Stomach (tissue), 9 donors: ENCODE measurements around the gene C4B. TPM values are rescaled to one million over a fixed set of nuclear protein-coding genes. Genes with fewer than 3 reads are reported as not detected.

Source experiments
- DNase-seq, 2 donors: peaks; one replicate each; pipeline versions ENCODE4 v3.0.0 to v3.0.0-alpha.2; 2013 to 2019
- H3K27ac ChIP-seq, 5 donors: fragments of 200-600 bp in 4 of 5; sonication (generic) in 4 of 5; one replicate each; pipeline ENCODE4 v1.5.1; 2013 to 2019; ENCODE audit warnings: mild to moderate bottlenecking in 1 of 5, moderate library complexity in 1 of 5
- H3K27me3 ChIP-seq, 3 donors: fragments of 200-600 bp; sonication (generic); one replicate each; pipeline ENCODE4 v1.5.1; 2017 to 2019; ENCODE audit warnings: mixed run types in 1 of 3
- H3K36me3 ChIP-seq, 4 donors: fragments of 200-600 bp; sonication (generic); 1 replicate in 3 of 4; 2 replicates in 1 of 4; pipeline ENCODE4 v1.5.1; 2016 to 2019
- H3K4me1 ChIP-seq, 4 donors: fragments of 200-600 bp; sonication (generic); one replicate each; pipeline ENCODE4 v1.5.1; 2016 to 2019
- H3K4me3 ChIP-seq, 4 donors: fragments of 200-600 bp; sonication (generic) in 3 of 4; one replicate each; pipeline ENCODE4 v1.5.1; 2016 to 2019; ENCODE audit warnings: mild to moderate bottlenecking in 1 of 4
- H3K9me3 ChIP-seq, 4 donors: fragments of 200-600 bp; sonication (generic); one replicate each; pipeline ENCODE4 v1.5.1; 2016 to 2019
- CTCF ChIP-seq, 7 experiments: fragments of 450-650 bp in 4 of 7; fragments of 200-600 bp in 3 of 7; sonication (generic) in 3 of 7; IDR thresholded peaks; one replicate each; pipeline ENCODE4 v1.5.1; 2016 to 2019; ENCODE audit warnings: antibody characterized with exemption in 7 of 7, control low read depth in 2 of 7, mild to moderate bottlenecking in 1 of 7
- EP300 ChIP-seq: sonication (generic); formaldehyde crosslinking; IDR thresholded peaks from one replicate; pipeline ENCODE4 v1.6.1; 2017; ENCODE audit warnings: antibody characterized with exemption
- POLR2A ChIP-seq, 4 donors: fragments of 450-650 bp; IDR thresholded peaks; one replicate each; pipeline ENCODE4 v1.6.1; 2016; ENCODE audit warnings: antibody characterized with exemption in 4 of 4, control low read depth in 2 of 4, mild to moderate bottlenecking in 1 of 4, moderate library complexity in 1 of 4
- POLR2AphosphoS5 ChIP-seq, 3 donors: sonication (generic); formaldehyde crosslinking; IDR thresholded peaks; one replicate each; pipeline ENCODE4 v1.6.1; 2016; ENCODE audit warnings: antibody characterized with exemption in 3 of 3
- WGBS, 5 donors: extraction: QIAGEN DNeasy Blood & Tissue Kit in 3 of 5; methylation state at CpG; one replicate each; pipeline versions ENCODE4 v1.1.5 to v1.1.7; 2013 to 2018; 5-methylcytosine and 5-hydroxymethylcytosine counted together
- intact Hi-C: fragments of 100-400 bp; cut with DNase I; formaldehyde crosslinking; loops from one replicate; pipeline ENCODE4 v1.15.1; 2023; ENCODE audit warnings: low total_unique reads
- polyA plus RNA-seq, 3 donors: library from polyadenylated mRNA; stranded (reverse); fragments of 200-250 nt; gene quantifications; one replicate each; pipeline ENCODE4 v1.2.3, GENCODE V29; 2013
- total RNA-seq, 5 donors: library from RNA; depleted of rRNA; stranded (reverse); fragments of >200 nt; gene quantifications; one replicate each; pipeline versions ENCODE4 v1.1.0 to v1.2.3, GENCODE V29; 2014 to 2016
- donor health status: healthy with polysubstance abuse.
- donor health status: Bipolar disorder and iron deficiency.
- donor health status: healthy.

The C4B gene
- total and polyA plus RNA-seq, 8 donors = 14.9 to 108 (median 43.3) TPM

- Histone ChIP-seq H3K27me3 (no peaks in the 10 kb centered on the region), H3K4me1 (peaks cover 24 to 39% (median 30%) of the 10 kb centered on the region in 4 donors), H3K9me3 (no peaks in the 10 kb centered on the region), H3K36me3 (peaks cover 58 to 76% (median 73%) of the 10 kb centered on the region in 4 donors), H3K27ac (peak overlapping the region in 1 of 5 donors; percentile 8), H3K4me3 (no peak overlapping the region)
- intact Hi-C loops = no loop called here
- no peak for TF ChIP-seq CTCF (IDR thresholded peaks at IDR 0.05)
- no peak for DNase-seq
- WGBS, 5 donors = 71 to 89% (median 83%) methylated on average over 9 to 11 of the region's 11 CpGs
Observed at GRCh38 chr6:31968326-31968725, 46.3 kb upstream of the C4B start.

- DNase-seq = no peak
- H3K9me3 ChIP-seq = no peaks in the 10 kb centered on the region
- peak overlapping the region in 1 of 5 donors; percentile 96 for H3K27ac ChIP-seq
- H3K4me1 ChIP-seq = peaks cover 27 to 46% (median 34%) of the 10 kb centered on the region in 4 donors
- peaks cover 51 to 69% (median 67%) of the 10 kb centered on the region in 4 donors for H3K36me3 ChIP-seq
- TF ChIP-seq CTCF (IDR thresholded peaks at IDR 0.05) (no peak), POLR2AphosphoS5 (IDR thresholded peaks at IDR 0.05) (no peak), POLR2A (IDR thresholded peaks at IDR 0.05) (no peak), EP300 (no peak)
- intact Hi-C loops = no loop called here
- H3K27me3 ChIP-seq = no peaks in the 10 kb centered on the region
- H3K4me3 ChIP-seq = no peak overlapping the region
- WGBS, 5 donors = 83 to 90% (median 87%) methylated on average over 9 to 23 of the region's 23 CpGs
Observed at GRCh38 chr6:31968791-31969711, 45.5 kb upstream of the C4B start.

- intact Hi-C loops = no loop called here
- 66 to 80% (median 73%) methylated on average over 17 of the region's 17 CpGs for WGBS, 5 donors
- H3K27ac ChIP-seq = peak overlapping the region in 4 of 5 donors; percentile 92 to 99 (median 96)
- peaks cover 46 to 69% (median 58%) of the 10 kb centered on the region in 4 donors for H3K36me3 ChIP-seq
- no peak for DNase-seq
- peak overlapping the region in 2 of 4 donors; percentile 70 to 82 for H3K4me3 ChIP-seq
- H3K27me3 ChIP-seq = no peaks in the 10 kb centered on the region
- no peaks in the 10 kb centered on the region for H3K9me3 ChIP-seq
- TF ChIP-seq EP300 = no peak
- TF ChIP-seq POLR2AphosphoS5 (IDR thresholded peaks at IDR 0.05) = no peak
- TF ChIP-seq POLR2A (IDR thresholded peaks at IDR 0.05) = no peak
- TF ChIP-seq CTCF (IDR thresholded peaks at IDR 0.05) = no peak
- peaks cover 27 to 46% (median 37%) of the 10 kb centered on the region in 4 donors for H3K4me1 ChIP-seq
Observed at GRCh38 chr6:31969712-31970603, 44.6 kb upstream of the C4B start.

GRCh38 chr6:31970604-31971271, 43.9 kb upstream of the C4B start:
- Histone ChIP-seq H3K27me3 (no peaks in the 10 kb centered on the region), H3K4me1 (peaks cover 27 to 46% (median 37%) of the 10 kb centered on the region in 4 donors), H3K4me3 (peak overlapping the region; percentile 62 to 82 (median 70)), H3K9me3 (no peaks in the 10 kb centered on the region), H3K36me3 (peaks cover 42 to 67% (median 50%) of the 10 kb centered on the region in 4 donors), H3K27ac (peak overlapping the region; percentile 92 to 99 (median 96))
- intact Hi-C loops = no loop called here
- DNase-seq = peak in 1 of 2 donors; percentile 35
- TF ChIP-seq CTCF (IDR thresholded peaks at IDR 0.05) = no peak
- TF ChIP-seq POLR2A (IDR thresholded peaks at IDR 0.05) = no peak
- TF ChIP-seq POLR2AphosphoS5 (IDR thresholded peaks at IDR 0.05) = no peak
- TF ChIP-seq EP300 = no peak
- WGBS, 5 donors = 51 to 76% (median 55%) methylated on average over 6 to 18 of the region's 18 CpGs
